ENCODE data around the gene TIMM17A. TPM values are rescaled to one million over a fixed set of nuclear protein-coding genes. Genes with fewer than 3 reads are reported as not detected.

TIMM17A gene
- polyA plus RNA-seq, 1 experiment = 54.6 TPM

- H3K36me3 ChIP-seq (ENCODE audit: control insufficient read depth, insufficient read depth, low read length) = no peaks in the 10 kb centered on the region
- DNase-seq (ENCODE audit: low read depth) = no peak
- no peaks in the 10 kb centered on the region for H3K27me3 ChIP-seq (ENCODE audit: control insufficient read depth, insufficient read depth, low read length)
- ChIA-PET POLR2A (interaction anchor here (0.7 to 2.8 kb wide), 2 partner anchors 18 to 41 kb away, joined by 9 to 18 read pairs; no protein-coding TSS in a partner anchor), CTCF (interaction anchor here (0.8 to 4.5 kb wide), 8 partner anchors 11 to 67 kb away, joined by 3 to 45 read pairs (median 6); no protein-coding TSS in a partner anchor)
- TF ChIP-seq CTCF (IDR thresholded peaks at IDR 0.05; ENCODE audit: insufficient read depth, low read depth, low read length) = no peak
- peak overlapping the region; percentile 49 for H3K4me3 ChIP-seq (ENCODE audit: low read depth, low read length)
These were observed 10.7 kb upstream of the TIMM17A start for GRCh38 chr1:201944639-201945038.

- no peaks in the 10 kb centered on the region for H3K27me3 ChIP-seq (ENCODE audit: control insufficient read depth, insufficient read depth, low read length)
- TF ChIP-seq CTCF (IDR thresholded peaks at IDR 0.05; ENCODE audit: insufficient read depth, low read depth, low read length) = peak; percentile 59
- POLR2A ChIA-PET = interaction anchor here (0.6 to 2.8 kb wide), 2 partner anchors 10 to 41 kb away, joined by 4 to 18 read pairs; partner anchors contain the start of gene TIMM17A
- DNase-seq (ENCODE audit: low read depth) = no peak
- peak overlapping the region; percentile 49 for H3K4me3 ChIP-seq (ENCODE audit: low read depth, low read length)
- H3K36me3 ChIP-seq (ENCODE audit: control insufficient read depth, insufficient read depth, low read length) = no peaks in the 10 kb centered on the region
- CTCF ChIA-PET = interaction anchor here (0.6 to 4.5 kb wide), 11 partner anchors 10 to 59 kb away, joined by 3 to 45 read pairs (median 5); partner anchors contain the start of genes SHISA4 and TIMM17A
These were observed 10.1 kb upstream of the TIMM17A start for GRCh38 chr1:201945157-201945556.

- Histone ChIP-seq H3K36me3 (ENCODE audit: control insufficient read depth, insufficient read depth, low read length) (no peaks in the 10 kb centered on the region), H3K4me3 (ENCODE audit: low read depth, low read length) (peak overlapping the region; percentile 49), H3K27me3 (ENCODE audit: control insufficient read depth, insufficient read depth, low read length) (no peaks in the 10 kb centered on the region)
- ChIA-PET CTCF (interaction anchor here (0.6 to 4.5 kb wide), 13 partner anchors 9 to 65 kb away, joined by 3 to 45 read pairs (median 5); partner anchors contain the start of genes SHISA4 and TIMM17A), POLR2A (interaction anchor here (0.6 to 2.8 kb wide), 4 partner anchors 9 to 163 kb away, joined by 3 to 18 read pairs (median 4); partner anchors contain the start of gene TIMM17A)
- DNase-seq (ENCODE audit: low read depth) = no peak
- no peak for TF ChIP-seq CTCF (IDR thresholded peaks at IDR 0.05; ENCODE audit: insufficient read depth, low read depth, low read length)
These were observed 9.5 kb upstream of the TIMM17A start for GRCh38 chr1:201945863-201946223.

- CTCF ChIA-PET = interaction anchor here (0.8 to 4.5 kb wide), 12 partner anchors 8 to 67 kb away, joined by 3 to 45 read pairs (median 4); partner anchors contain the start of genes SHISA4 and TIMM17A
- no peaks in the 10 kb centered on the region for H3K27me3 ChIP-seq (ENCODE audit: control insufficient read depth, insufficient read depth, low read length)
- TF ChIP-seq CTCF (IDR thresholded peaks at IDR 0.05; ENCODE audit: insufficient read depth, low read depth, low read length) = 0 out of 2 replicates have a peak, but pooled peaks have one; percentile 11
- POLR2A ChIA-PET = interaction anchor here (1.0 to 2.8 kb wide), 3 partner anchors 43 to 162 kb away, joined by 3 to 18 read pairs (median 3); no protein-coding TSS in a partner anchor
- no peaks in the 10 kb centered on the region for H3K36me3 ChIP-seq (ENCODE audit: control insufficient read depth, insufficient read depth, low read length)
- peak; percentile 86 for DNase-seq (ENCODE audit: low read depth)
- peak within 1 kb of the TSS; percentile 49 for H3K4me3 ChIP-seq (ENCODE audit: low read depth, low read length)
These were observed 8.9 kb upstream of the TIMM17A start, which contains the start of gene LMOD1 for GRCh38 chr1:201946224-201946908. Gene LMOD1 (minus strand): TSS chr1:201946548. CDS start chr1:201946340, 208 bp downstream.

- H3K4me3 ChIP-seq (ENCODE audit: low read depth, low read length) = no peak overlapping the region
- H3K36me3 ChIP-seq (ENCODE audit: control insufficient read depth, insufficient read depth, low read length) = no peaks in the 10 kb centered on the region
- TF ChIP-seq CTCF (IDR thresholded peaks at IDR 0.05; ENCODE audit: insufficient read depth, low read depth, low read length) = no peak
- POLR2A ChIA-PET = no interaction called here
- CTCF ChIA-PET = no interaction called here
- no peak for DNase-seq (ENCODE audit: low read depth)
- H3K27me3 ChIP-seq (ENCODE audit: control insufficient read depth, insufficient read depth, low read length) = no peaks in the 10 kb centered on the region
These were observed 7.7 kb upstream of the TIMM17A start for GRCh38 chr1:201947697-201948008.

All from BJ (cell line).